Measurements from ENCODE around the gene DIP2C.

Gene DIP2C

GRCh38 chr10:543862-544822, 145.3 kb downstream of the DIP2C start:
- H3K36me3 ChIP-seq (ENCODE audit: control insufficient read depth in 2 of 2, insufficient read depth in 2 of 2, low read length in 2 of 2) = no peaks in the 10 kb centered on the region
- H3K9ac ChIP-seq (ENCODE audit: low read depth in 1 of 2, low read length in 2 of 2) = no peak overlapping the region
- no peak overlapping the region for H3K4me3 ChIP-seq (ENCODE audit: low read length in 2 of 2)
- H3K27ac ChIP-seq (ENCODE audit: low read depth in 2 of 2, low read length in 2 of 2) = no peak overlapping the region
- H3K27me3 ChIP-seq (ENCODE audit: control insufficient read depth in 2 of 2, insufficient read depth in 2 of 2, low read length in 2 of 2) = no peaks in the 10 kb centered on the region
- peaks cover 0 to 3% of the 10 kb centered on the region in 2 donors for H3K4me1 ChIP-seq (ENCODE audit: control insufficient read depth in 2 of 2, insufficient read depth in 2 of 2, low read length in 2 of 2)
- H3K9me3 ChIP-seq (ENCODE audit: control insufficient read depth in 2 of 2, low read length in 2 of 2) = no peaks in the 10 kb centered on the region

GRCh38 chr10:543131-543530, 146.3 kb downstream of the DIP2C start:
- Histone ChIP-seq H3K4me1 (ENCODE audit: control insufficient read depth in 2 of 2, insufficient read depth in 2 of 2, low read length in 2 of 2) (peaks cover 0 to 3% of the 10 kb centered on the region in 2 donors), H3K4me3 (ENCODE audit: low read length in 2 of 2) (no peak overlapping the region), H3K9ac (ENCODE audit: low read depth in 1 of 2, low read length in 2 of 2) (no peak overlapping the region), H3K9me3 (ENCODE audit: control insufficient read depth in 2 of 2, low read length in 2 of 2) (no peaks in the 10 kb centered on the region), H3K27ac (ENCODE audit: low read depth in 2 of 2, low read length in 2 of 2) (no peak overlapping the region), H3K36me3 (ENCODE audit: control insufficient read depth in 2 of 2, insufficient read depth in 2 of 2, low read length in 2 of 2) (no peaks in the 10 kb centered on the region), H3K27me3 (ENCODE audit: control insufficient read depth in 2 of 2, insufficient read depth in 2 of 2, low read length in 2 of 2) (no peaks in the 10 kb centered on the region)

GRCh38 chr10:541750-542371, 147.6 kb downstream of the DIP2C start:
- Histone ChIP-seq H3K36me3 (ENCODE audit: control insufficient read depth in 2 of 2, insufficient read depth in 2 of 2, low read length in 2 of 2) (no peaks in the 10 kb centered on the region), H3K4me1 (ENCODE audit: control insufficient read depth in 2 of 2, insufficient read depth in 2 of 2, low read length in 2 of 2) (peaks cover 0 to 3% of the 10 kb centered on the region in 2 donors), H3K9ac (ENCODE audit: low read depth in 1 of 2, low read length in 2 of 2) (no peak overlapping the region), H3K4me3 (ENCODE audit: low read length in 2 of 2) (no peak overlapping the region), H3K9me3 (ENCODE audit: control insufficient read depth in 2 of 2, low read length in 2 of 2) (no peaks in the 10 kb centered on the region), H3K27ac (ENCODE audit: low read depth in 2 of 2, low read length in 2 of 2) (no peak overlapping the region), H3K27me3 (ENCODE audit: control insufficient read depth in 2 of 2, insufficient read depth in 2 of 2, low read length in 2 of 2) (no peaks in the 10 kb centered on the region)

- Histone ChIP-seq H3K9ac (ENCODE audit: low read depth in 1 of 2, low read length in 2 of 2) (no peak overlapping the region), H3K36me3 (ENCODE audit: control insufficient read depth in 2 of 2, insufficient read depth in 2 of 2, low read length in 2 of 2) (no peaks in the 10 kb centered on the region), H3K27ac (ENCODE audit: low read depth in 2 of 2, low read length in 2 of 2) (no peak overlapping the region), H3K9me3 (ENCODE audit: control insufficient read depth in 2 of 2, low read length in 2 of 2) (no peaks in the 10 kb centered on the region), H3K4me3 (ENCODE audit: low read length in 2 of 2) (no peak overlapping the region), H3K4me1 (ENCODE audit: control insufficient read depth in 2 of 2, insufficient read depth in 2 of 2, low read length in 2 of 2) (peaks cover 0 to 3% of the 10 kb centered on the region in 2 donors), H3K27me3 (ENCODE audit: control insufficient read depth in 2 of 2, insufficient read depth in 2 of 2, low read length in 2 of 2) (no peaks in the 10 kb centered on the region)
These were observed 148.4 kb downstream of the DIP2C start for GRCh38 chr10:541041-541440.

GRCh38 chr10:538895-539294, 150.6 kb downstream of the DIP2C start:
- no peaks in the 10 kb centered on the region for H3K27me3 ChIP-seq (ENCODE audit: control insufficient read depth in 2 of 2, insufficient read depth in 2 of 2, low read length in 2 of 2)
- H3K9ac ChIP-seq (ENCODE audit: low read depth in 1 of 2, low read length in 2 of 2) = no peak overlapping the region
- peaks cover 0 to 3% of the 10 kb centered on the region in 2 donors for H3K4me1 ChIP-seq (ENCODE audit: control insufficient read depth in 2 of 2, insufficient read depth in 2 of 2, low read length in 2 of 2)
- H3K4me3 ChIP-seq (ENCODE audit: low read length in 2 of 2) = no peak overlapping the region
- H3K27ac ChIP-seq (ENCODE audit: low read depth in 2 of 2, low read length in 2 of 2) = no peak overlapping the region
- no peaks in the 10 kb centered on the region for H3K9me3 ChIP-seq (ENCODE audit: control insufficient read depth in 2 of 2, low read length in 2 of 2)
- H3K36me3 ChIP-seq (ENCODE audit: control insufficient read depth in 2 of 2, insufficient read depth in 2 of 2, low read length in 2 of 2) = no peaks in the 10 kb centered on the region

- H3K4me3 ChIP-seq (ENCODE audit: low read length in 2 of 2) = no peak overlapping the region
- peaks cover 0 to 1% of the 10 kb centered on the region in 2 donors for H3K4me1 ChIP-seq (ENCODE audit: control insufficient read depth in 2 of 2, insufficient read depth in 2 of 2, low read length in 2 of 2)
- no peak overlapping the region for H3K9ac ChIP-seq (ENCODE audit: low read depth in 1 of 2, low read length in 2 of 2)
- H3K36me3 ChIP-seq (ENCODE audit: control insufficient read depth in 2 of 2, insufficient read depth in 2 of 2, low read length in 2 of 2) = no peaks in the 10 kb centered on the region
- H3K9me3 ChIP-seq (ENCODE audit: control insufficient read depth in 2 of 2, low read length in 2 of 2) = no peaks in the 10 kb centered on the region
- H3K27me3 ChIP-seq (ENCODE audit: control insufficient read depth in 2 of 2, insufficient read depth in 2 of 2, low read length in 2 of 2) = no peaks in the 10 kb centered on the region
- H3K27ac ChIP-seq (ENCODE audit: low read depth in 2 of 2, low read length in 2 of 2) = no peak overlapping the region
These were observed 152.5 kb downstream of the DIP2C start for GRCh38 chr10:536935-537334.

- Histone ChIP-seq H3K9ac (ENCODE audit: low read depth in 1 of 2, low read length in 2 of 2) (no peak overlapping the region), H3K27me3 (ENCODE audit: control insufficient read depth in 2 of 2, insufficient read depth in 2 of 2, low read length in 2 of 2) (no peaks in the 10 kb centered on the region), H3K4me3 (ENCODE audit: low read length in 2 of 2) (no peak overlapping the region), H3K4me1 (ENCODE audit: control insufficient read depth in 2 of 2, insufficient read depth in 2 of 2, low read length in 2 of 2) (no peaks in the 10 kb centered on the region), H3K27ac (ENCODE audit: low read depth in 2 of 2, low read length in 2 of 2) (no peak overlapping the region), H3K9me3 (ENCODE audit: control insufficient read depth in 2 of 2, low read length in 2 of 2) (no peaks in the 10 kb centered on the region), H3K36me3 (ENCODE audit: control insufficient read depth in 2 of 2, insufficient read depth in 2 of 2, low read length in 2 of 2) (no peaks in the 10 kb centered on the region)
These were observed 153.0 kb downstream of the DIP2C start for GRCh38 chr10:536371-536925.

GRCh38 chr10:535952-536351, 153.5 kb downstream of the DIP2C start:
- H3K27me3 ChIP-seq (ENCODE audit: control insufficient read depth in 2 of 2, insufficient read depth in 2 of 2, low read length in 2 of 2) = no peaks in the 10 kb centered on the region
- H3K9me3 ChIP-seq (ENCODE audit: control insufficient read depth in 2 of 2, low read length in 2 of 2) = no peaks in the 10 kb centered on the region
- no peak overlapping the region for H3K9ac ChIP-seq (ENCODE audit: low read depth in 1 of 2, low read length in 2 of 2)
- no peak overlapping the region for H3K27ac ChIP-seq (ENCODE audit: low read depth in 2 of 2, low read length in 2 of 2)
- H3K36me3 ChIP-seq (ENCODE audit: control insufficient read depth in 2 of 2, insufficient read depth in 2 of 2, low read length in 2 of 2) = no peaks in the 10 kb centered on the region
- H3K4me1 ChIP-seq (ENCODE audit: control insufficient read depth in 2 of 2, insufficient read depth in 2 of 2, low read length in 2 of 2) = no peaks in the 10 kb centered on the region
- no peak overlapping the region for H3K4me3 ChIP-seq (ENCODE audit: low read length in 2 of 2)

- no peaks in the 10 kb centered on the region for H3K9me3 ChIP-seq (ENCODE audit: control insufficient read depth in 2 of 2, low read length in 2 of 2)
- H3K4me3 ChIP-seq (ENCODE audit: low read length in 2 of 2) = no peak overlapping the region
- H3K27ac ChIP-seq (ENCODE audit: low read depth in 2 of 2, low read length in 2 of 2) = no peak overlapping the region
- H3K9ac ChIP-seq (ENCODE audit: low read depth in 1 of 2, low read length in 2 of 2) = no peak overlapping the region
- no peaks in the 10 kb centered on the region for H3K4me1 ChIP-seq (ENCODE audit: control insufficient read depth in 2 of 2, insufficient read depth in 2 of 2, low read length in 2 of 2)
- no peaks in the 10 kb centered on the region for H3K36me3 ChIP-seq (ENCODE audit: control insufficient read depth in 2 of 2, insufficient read depth in 2 of 2, low read length in 2 of 2)
- no peaks in the 10 kb centered on the region for H3K27me3 ChIP-seq (ENCODE audit: control insufficient read depth in 2 of 2, insufficient read depth in 2 of 2, low read length in 2 of 2)
These were observed 154.4 kb downstream of the DIP2C start for GRCh38 chr10:535051-535450.

GRCh38 chr10:534047-534566, 155.4 kb downstream of the DIP2C start:
- Histone ChIP-seq H3K27me3 (ENCODE audit: control insufficient read depth in 2 of 2, insufficient read depth in 2 of 2, low read length in 2 of 2) (no peaks in the 10 kb centered on the region), H3K4me3 (ENCODE audit: low read length in 2 of 2) (no peak overlapping the region), H3K9me3 (ENCODE audit: control insufficient read depth in 2 of 2, low read length in 2 of 2) (no peaks in the 10 kb centered on the region), H3K36me3 (ENCODE audit: control insufficient read depth in 2 of 2, insufficient read depth in 2 of 2, low read length in 2 of 2) (no peaks in the 10 kb centered on the region), H3K9ac (ENCODE audit: low read depth in 1 of 2, low read length in 2 of 2) (no peak overlapping the region), H3K27ac (ENCODE audit: low read depth in 2 of 2, low read length in 2 of 2) (no peak overlapping the region), H3K4me1 (ENCODE audit: control insufficient read depth in 2 of 2, insufficient read depth in 2 of 2, low read length in 2 of 2) (no peaks in the 10 kb centered on the region)

All from mucosa of rectum (tissue), 2 donors.